Measurements from ENCODE around the gene NR4A1.

The NR4A1 gene

DNA sequence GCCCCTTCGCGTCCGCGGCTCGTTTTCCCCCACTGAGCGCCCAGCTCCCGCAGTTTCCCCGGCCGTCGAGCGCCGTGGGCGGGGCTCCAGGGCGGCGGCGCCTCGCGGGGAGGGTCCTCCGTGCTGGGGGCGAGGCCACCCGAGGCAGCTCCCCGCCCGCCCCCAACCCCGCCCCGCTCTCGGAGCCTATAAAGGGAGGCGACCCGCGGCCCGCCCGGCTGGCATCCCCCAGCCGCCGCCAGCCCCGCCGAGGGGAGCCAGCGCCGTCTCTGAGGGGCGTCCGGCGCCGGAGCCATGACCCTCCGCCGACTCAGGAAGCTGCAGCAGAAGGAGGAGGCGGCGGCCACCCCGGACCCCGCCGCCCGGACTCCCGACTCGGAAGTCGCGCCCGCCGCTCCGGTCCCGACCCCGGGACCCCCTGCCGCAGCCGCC lies 44.5 kb upstream of the NR4A1 start, which contains the start of gene TAMALIN:
Gene TAMALIN, plus strand, starts transcription at position 221 of the 432 bp plus-strand sequence. Its CDS starts 74 bp downstream, at position 295.
- Histone ChIP-seq H3K27ac (ENCODE audit: low read length) (no peak within 1 kb of the TSS), H3K9me2 (replicated peaks; ENCODE audit: insufficient read depth, low read length) (no peaks in the 10 kb centered on the region), H3K36me3 (replicated peaks; ENCODE audit: insufficient read depth, low read length) (no peaks in the 10 kb centered on the region), H4K20me1 (ENCODE audit: insufficient read depth, low read length) (no peaks in the 10 kb centered on the region), H2AFZ (ENCODE audit: low read length) (no peak within 1 kb of the TSS), H3K9me3 (replicated peaks; ENCODE audit: insufficient read depth, low read length) (no peaks in the 10 kb centered on the region), H3F3A (ENCODE audit: insufficient read depth, low read length) (no peaks in the 10 kb centered on the region), H3K27me3 (replicated peaks; ENCODE audit: insufficient read depth, low read length) (peaks cover 79% of the 10 kb centered on the region), H3K79me2 (ENCODE audit: low read length) (no peaks in the 10 kb centered on the region), H3K4me2 (ENCODE audit: low read depth, low read length) (peak within 1 kb of the TSS; percentile 47; the same call in 1 of the 2 replicates), H3K4me3 (ENCODE audit: low read length) (no peak within 1 kb of the TSS; the same call in 1 of the 2 replicates), H3K9ac (ENCODE audit: low read length) (no peak within 1 kb of the TSS), H3K4me1 (ENCODE audit: low read length) (no peaks in the 10 kb centered on the region)
- no peak for TF ChIP-seq EZH2 (optimal IDR thresholded peaks at IDR 0.05; ENCODE audit: low read depth, low read length)
- TF ChIP-seq EZH2phosphoT487 (IDR thresholded peaks at IDR 0.05; ENCODE audit: low read length) = no peak
- TF ChIP-seq, protein P1, sequence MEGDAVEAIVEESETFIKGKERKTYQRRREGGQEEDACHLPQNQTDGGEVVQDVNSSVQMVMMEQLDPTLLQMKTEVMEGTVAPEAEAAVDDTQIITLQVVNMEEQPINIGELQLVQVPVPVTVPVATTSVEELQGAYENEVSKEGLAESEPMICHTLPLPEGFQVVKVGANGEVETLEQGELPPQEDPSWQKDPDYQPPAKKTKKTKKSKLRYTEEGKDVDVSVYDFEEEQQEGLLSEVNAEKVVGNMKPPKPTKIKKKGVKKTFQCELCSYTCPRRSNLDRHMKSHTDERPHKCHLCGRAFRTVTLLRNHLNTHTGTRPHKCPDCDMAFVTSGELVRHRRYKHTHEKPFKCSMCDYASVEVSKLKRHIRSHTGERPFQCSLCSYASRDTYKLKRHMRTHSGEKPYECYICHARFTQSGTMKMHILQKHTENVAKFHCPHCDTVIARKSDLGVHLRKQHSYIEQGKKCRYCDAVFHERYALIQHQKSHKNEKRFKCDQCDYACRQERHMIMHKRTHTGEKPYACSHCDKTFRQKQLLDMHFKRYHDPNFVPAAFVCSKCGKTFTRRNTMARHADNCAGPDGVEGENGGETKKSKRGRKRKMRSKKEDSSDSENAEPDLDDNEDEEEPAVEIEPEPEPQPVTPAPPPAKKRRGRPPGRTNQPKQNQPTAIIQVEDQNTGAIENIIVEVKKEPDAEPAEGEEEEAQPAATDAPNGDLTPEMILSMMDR (IDR thresholded peaks at IDR 0.05; ENCODE audit: low read length) = no peak
- no peak for DNase-seq

DNA sequence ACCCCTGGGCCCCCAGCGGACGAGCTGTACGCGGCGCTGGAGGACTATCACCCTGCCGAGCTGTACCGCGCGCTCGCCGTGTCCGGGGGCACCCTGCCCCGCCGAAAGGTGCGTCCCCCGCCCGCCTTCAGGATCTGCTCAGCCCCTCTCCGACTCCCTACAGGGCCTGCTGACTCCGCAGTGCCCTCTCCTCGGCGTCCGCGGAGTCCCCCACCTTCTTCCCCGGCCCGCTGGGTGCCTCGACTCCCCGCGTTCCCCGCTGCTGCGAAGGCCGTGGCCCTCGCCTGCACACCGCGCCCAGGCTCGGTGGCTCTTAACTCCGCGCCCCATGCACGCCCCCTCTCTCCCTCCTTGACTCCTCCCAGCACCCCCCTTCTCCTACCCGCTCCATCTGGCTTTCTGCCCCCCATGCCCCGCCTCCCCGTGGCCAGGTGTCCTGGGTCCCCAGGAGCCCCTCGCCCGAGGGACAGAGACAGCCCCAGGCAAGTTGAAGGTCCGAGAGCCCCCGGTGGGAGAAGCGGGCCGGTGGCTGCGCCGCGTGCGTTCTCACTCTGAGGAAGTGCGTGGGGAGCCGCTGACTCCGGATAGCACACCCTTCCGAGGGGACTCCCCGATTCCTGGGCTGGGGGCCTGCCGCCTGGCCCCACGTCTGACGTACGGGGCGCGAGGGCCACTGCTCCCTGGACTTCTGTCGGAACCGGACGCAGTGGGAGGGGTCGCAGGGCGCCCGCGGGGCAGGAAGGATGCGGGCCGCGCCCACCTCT lies 43.9 kb upstream of the NR4A1 start:
- Histone ChIP-seq H3K4me1 (ENCODE audit: low read length) (no peaks in the 10 kb centered on the region), H2AFZ (ENCODE audit: low read length) (no peak overlapping the region), H3K36me3 (replicated peaks; ENCODE audit: insufficient read depth, low read length) (no peaks in the 10 kb centered on the region), H3K9ac (ENCODE audit: low read length) (no peak overlapping the region), H3K27ac (ENCODE audit: low read length) (no peak overlapping the region), H3K4me3 (ENCODE audit: low read length) (no peak overlapping the region; the same call in 1 of the 2 replicates), H3F3A (ENCODE audit: insufficient read depth, low read length) (no peaks in the 10 kb centered on the region), H3K79me2 (ENCODE audit: low read length) (no peaks in the 10 kb centered on the region), H3K9me2 (replicated peaks; ENCODE audit: insufficient read depth, low read length) (no peaks in the 10 kb centered on the region), H4K20me1 (ENCODE audit: insufficient read depth, low read length) (no peaks in the 10 kb centered on the region), H3K4me2 (ENCODE audit: low read depth, low read length) (peak overlapping the region; percentile 47; the same call in 1 of the 2 replicates), H3K9me3 (replicated peaks; ENCODE audit: insufficient read depth, low read length) (no peaks in the 10 kb centered on the region), H3K27me3 (replicated peaks; ENCODE audit: insufficient read depth, low read length) (peaks cover 82% of the 10 kb centered on the region)
- DNase-seq = no peak
- TF ChIP-seq EZH2phosphoT487 (IDR thresholded peaks at IDR 0.05; ENCODE audit: low read length) = no peak

DNA sequence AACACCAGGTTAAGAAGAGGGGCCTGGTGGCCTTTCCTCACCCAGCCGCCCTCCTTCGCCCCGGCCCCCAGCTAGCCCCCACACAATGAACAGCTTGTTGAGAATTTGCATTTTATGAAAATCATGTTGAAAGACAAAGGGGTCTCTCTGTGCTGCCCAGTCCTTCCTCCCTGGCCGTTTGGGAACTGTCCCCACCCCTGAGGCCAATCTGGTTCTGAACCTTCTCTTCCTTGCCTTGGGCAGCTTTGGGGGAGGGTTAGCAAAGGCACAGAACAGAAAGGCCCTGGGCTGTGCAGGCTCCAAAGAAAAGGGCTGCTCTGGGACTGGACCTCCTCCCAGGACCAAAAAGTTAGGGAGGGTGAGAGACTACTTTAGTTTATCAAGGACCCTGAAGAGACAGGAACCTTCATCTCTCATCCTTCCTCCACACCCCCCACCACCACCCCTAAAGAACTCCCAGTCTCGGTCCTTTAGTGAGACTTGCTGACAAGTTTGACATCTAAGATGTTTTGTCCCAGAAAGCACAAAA lies 43.2 kb upstream of the NR4A1 start:
- no peaks in the 10 kb centered on the region for H3K79me2 ChIP-seq (ENCODE audit: low read length)
- no peaks in the 10 kb centered on the region for H3K4me1 ChIP-seq (ENCODE audit: low read length)
- H3K9ac ChIP-seq (ENCODE audit: low read length) = no peak overlapping the region
- H4K20me1 ChIP-seq (ENCODE audit: insufficient read depth, low read length) = no peaks in the 10 kb centered on the region
- H3K4me2 ChIP-seq (ENCODE audit: low read depth, low read length) = no peak overlapping the region
- no peak overlapping the region for H3K4me3 ChIP-seq (ENCODE audit: low read length)
- no peak overlapping the region for H2AFZ ChIP-seq (ENCODE audit: low read length)
- H3F3A ChIP-seq (ENCODE audit: insufficient read depth, low read length) = no peaks in the 10 kb centered on the region
- H3K27me3 ChIP-seq (replicated peaks; ENCODE audit: insufficient read depth, low read length) = peaks cover 86% of the 10 kb centered on the region
- no peak overlapping the region for H3K27ac ChIP-seq (ENCODE audit: low read length)
- no peak for TF ChIP-seq EZH2phosphoT487 (IDR thresholded peaks at IDR 0.05; ENCODE audit: low read length)
- H3K9me2 ChIP-seq (replicated peaks; ENCODE audit: insufficient read depth, low read length) = no peaks in the 10 kb centered on the region
- H3K9me3 ChIP-seq (replicated peaks; ENCODE audit: insufficient read depth, low read length) = no peaks in the 10 kb centered on the region
- H3K36me3 ChIP-seq (replicated peaks; ENCODE audit: insufficient read depth, low read length) = no peaks in the 10 kb centered on the region
- DNase-seq = no peak

DNA sequence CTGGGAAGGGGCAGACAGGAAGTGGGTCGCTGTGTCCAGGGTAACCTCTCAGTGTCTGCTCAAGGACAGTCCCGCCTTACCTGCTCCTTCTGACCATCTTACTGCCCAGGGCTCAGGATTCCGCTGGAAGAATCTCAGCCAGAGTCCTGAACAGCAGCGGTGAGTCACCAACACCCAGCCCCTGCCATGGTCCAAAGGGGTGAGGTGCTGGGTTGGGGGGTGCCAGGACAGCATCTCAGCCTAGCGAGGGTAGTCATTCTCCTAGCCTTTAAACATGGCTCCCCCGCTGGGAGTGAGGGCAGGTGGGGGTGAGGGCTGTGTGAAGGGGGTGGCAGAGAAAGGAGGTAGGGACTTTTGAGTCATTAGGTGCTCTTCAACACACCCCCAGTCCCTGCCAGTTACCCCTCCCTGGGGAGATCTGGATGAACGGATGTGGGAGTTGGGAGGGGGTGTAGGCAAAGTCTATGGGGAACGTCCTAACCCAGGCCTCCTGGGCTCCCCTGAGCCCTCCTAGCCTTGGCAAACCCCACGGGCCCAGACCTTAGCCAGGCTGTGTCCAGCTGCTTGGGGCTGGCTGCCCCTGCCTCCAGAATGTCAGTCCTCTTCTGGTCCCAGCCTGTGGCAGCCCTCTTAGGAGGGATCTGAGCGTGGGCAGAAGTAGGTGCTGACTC lies 42.0 kb upstream of the NR4A1 start:
- no peak overlapping the region for H3K27ac ChIP-seq (ENCODE audit: low read length)
- no peaks in the 10 kb centered on the region for H3K9me2 ChIP-seq (replicated peaks; ENCODE audit: insufficient read depth, low read length)
- H2AFZ ChIP-seq (ENCODE audit: low read length) = no peak overlapping the region
- no peak for TF ChIP-seq EZH2phosphoT487 (IDR thresholded peaks at IDR 0.05; ENCODE audit: low read length)
- TF ChIP-seq EZH2 (optimal IDR thresholded peaks at IDR 0.05; ENCODE audit: low read depth, low read length) = no peak
- TF ChIP-seq, protein P1 (IDR thresholded peaks at IDR 0.05; ENCODE audit: low read length) = no peak
- no peaks in the 10 kb centered on the region for H3K36me3 ChIP-seq (replicated peaks; ENCODE audit: insufficient read depth, low read length)
- H3K79me2 ChIP-seq (ENCODE audit: low read length) = no peaks in the 10 kb centered on the region
- no peak overlapping the region for H3K4me3 ChIP-seq (ENCODE audit: low read length)
- H3F3A ChIP-seq (ENCODE audit: insufficient read depth, low read length) = no peaks in the 10 kb centered on the region
- no peaks in the 10 kb centered on the region for H3K9me3 ChIP-seq (replicated peaks; ENCODE audit: insufficient read depth, low read length)
- H3K4me1 ChIP-seq (ENCODE audit: low read length) = no peaks in the 10 kb centered on the region
- H3K27me3 ChIP-seq (replicated peaks; ENCODE audit: insufficient read depth, low read length) = peaks cover 91% of the 10 kb centered on the region
- no peak for DNase-seq
- H3K9ac ChIP-seq (ENCODE audit: low read length) = no peak overlapping the region
- no peaks in the 10 kb centered on the region for H4K20me1 ChIP-seq (ENCODE audit: insufficient read depth, low read length)
- no peak overlapping the region for H3K4me2 ChIP-seq (ENCODE audit: low read depth, low read length)
